ENCODE measurements around the gene PRRX2. TPM values are rescaled to one million over a fixed set of nuclear protein-coding genes. Genes with fewer than 3 reads are reported as not detected.

The PRRX2 gene
- total and polyA plus RNA-seq, 2 of the 4 experiments (the other 2 are of a cell fraction), result 12.7 to 35.5 TPM

DNA sequence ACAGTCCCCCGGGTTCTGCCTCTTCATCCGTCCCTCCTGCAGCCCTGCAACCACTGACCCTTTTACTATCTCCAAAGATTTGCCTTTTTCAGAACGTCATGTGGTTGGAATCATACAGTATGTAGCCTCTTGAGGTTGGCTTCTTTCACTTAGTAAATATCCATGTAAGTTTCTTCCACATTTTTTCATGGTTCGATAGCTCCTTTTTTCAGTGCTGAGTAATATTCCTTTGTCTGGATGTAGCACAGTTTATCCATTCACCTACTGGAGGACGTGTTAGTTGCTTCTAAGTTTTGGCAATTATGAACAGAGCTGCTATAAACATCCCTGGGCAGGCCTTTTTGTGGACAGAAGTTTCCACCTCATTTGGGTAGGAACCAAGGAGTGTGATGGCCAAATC lies 27.1 kb downstream of the PRRX2 start:
- Histone ChIP-seq H3K9ac (ENCODE audit: low read depth, low read length) (no peak overlapping the region), H2AFZ (replicated peaks; ENCODE audit: low read length, poor library complexity) (no peak overlapping the region), H3K27me3 (ENCODE audit: control insufficient read depth, insufficient read depth, low read length) (no peaks in the 10 kb centered on the region), H3K18ac (ENCODE audit: low read depth, low read length) (no peak overlapping the region), H2AK5ac (ENCODE audit: low read depth, low read length) (no peak overlapping the region), H2BK5ac (ENCODE audit: low read depth, low read length, poor library complexity, severe bottlenecking) (no peak overlapping the region), H4K5ac (ENCODE audit: low read depth, low read length) (no peak overlapping the region), H3K4me2 (ENCODE audit: low read depth, low read length) (no peak overlapping the region), H4K8ac (ENCODE audit: low read depth in 2 of 2, low read length in 2 of 2) (no peak overlapping the region), H2BK120ac (ENCODE audit: low read depth, low read length) (no peak overlapping the region), H3K4me3 (ENCODE audit: insufficient read depth, low read depth, low read length) (no peak overlapping the region), H3K56ac (ENCODE audit: extremely low read depth, insufficient read depth, low read length) (no peak overlapping the region), H4K20me1 (ENCODE audit: insufficient read depth, low read length) (peaks cover 18% of the 10 kb centered on the region), H3K9me3 (ENCODE audit: control insufficient read depth, insufficient read depth, low read length) (no peaks in the 10 kb centered on the region), H3K27ac (ENCODE audit: insufficient read depth, low read length) (no peak overlapping the region), H4K91ac (ENCODE audit: insufficient read depth, low read depth, low read length) (no peak overlapping the region), H3K4ac (ENCODE audit: low read depth, low read length) (no peak overlapping the region), H2AK9ac (replicated peaks; ENCODE audit: low read depth, low read length, poor library complexity) (no peak overlapping the region), H3K79me1 (ENCODE audit: low read depth in 1 of 2, low read length in 2 of 2) (peaks cover 23 to 78% of the 10 kb centered on the region in 2 experiments; a peak in 3 of 4 replicates), H3K4me1 (ENCODE audit: control insufficient read depth, insufficient read depth, low read length) (peaks cover 18% of the 10 kb centered on the region), H3K14ac (replicated peaks; ENCODE audit: low read depth, low read length) (no peak overlapping the region), H2BK20ac (ENCODE audit: low read depth, low read length) (no peak overlapping the region), H3K23ac (ENCODE audit: low read depth, low read length) (no peak overlapping the region), H2BK15ac (ENCODE audit: low read depth, low read length) (no peak overlapping the region), H3K9me1 (ENCODE audit: insufficient read depth, low read length) (peaks cover 27% of the 10 kb centered on the region), H3K36me3 (ENCODE audit: control insufficient read depth, insufficient read depth, low read length) (peaks cover 24% of the 10 kb centered on the region)
- ChIA-PET POLR2A (ENCODE audit: unreplicated experiment) (no interaction called here), CTCF (no interaction called here)
- dilution Hi-C loops (cut with HindIII; ENCODE audit: low sequenced_read_pairs, unreplicated experiment) (no loop called here), intact Hi-C loops (cut with micrococcal nuclease) (no loop called here), in situ Hi-C loops (cut with MboI; ENCODE audit: low sequenced_read_pairs) (no loop called here)
- no CpG with 5 or more reads among the region's 5 CpGs for WGBS, 2 experiments (ENCODE audit: extremely low coverage in 2 of 2, insufficient read length in 1 of 2)
- ATAC-seq (ENCODE audit: low read depth) (no peak), DNase-seq (no peak)
- BruUV-seq (replicated peaks), result no TSS peak
- TF ChIP-seq POLR2A (IDR thresholded peaks at IDR 0.05; ENCODE audit: low read depth, low read length) (no peak), MAZ (IDR thresholded peaks at IDR 0.05; ENCODE audit: borderline replicate concordance, low read depth, low read length) (no peak), RAD21 (IDR thresholded peaks at IDR 0.05; ENCODE audit: low read length) (no peak), ELK1 (IDR thresholded peaks at IDR 0.05; ENCODE audit: borderline replicate concordance, low read depth, low read length) (no peak), SMC3 (IDR thresholded peaks at IDR 0.05; ENCODE audit: low read depth, low read length) (no peak), CTCF (conservative IDR thresholded peaks at IDR 0.05; ENCODE audit: low read depth, low read length) (no peak), MXI1 (IDR thresholded peaks at IDR 0.05; ENCODE audit: borderline replicate concordance, low read depth, low read length) (no peak), BHLHE40 (IDR thresholded peaks at IDR 0.05; ENCODE audit: low read depth, low read length) (no peak), NFE2L2 (IDR thresholded peaks at IDR 0.05; ENCODE audit: low read depth, low read length) (no peak), CHD1 (IDR thresholded peaks at IDR 0.05; ENCODE audit: low read depth, low read length) (no peak), CEBPB (IDR thresholded peaks at IDR 0.05; ENCODE audit: low read depth, low read length) (no peak), FOS (IDR thresholded peaks at IDR 0.05; ENCODE audit: low read depth, low read length) (no peak), RCOR1 (IDR thresholded peaks at IDR 0.05; ENCODE audit: insufficient replicate concordance, low read length) (no peak), MAFK (IDR thresholded peaks at IDR 0.05; ENCODE audit: low read depth, low read length) (no peak), RFX5 (IDR thresholded peaks at IDR 0.05; ENCODE audit: low read depth, low read length) (no peak)
- TF ChIP-seq, protein P1, sequence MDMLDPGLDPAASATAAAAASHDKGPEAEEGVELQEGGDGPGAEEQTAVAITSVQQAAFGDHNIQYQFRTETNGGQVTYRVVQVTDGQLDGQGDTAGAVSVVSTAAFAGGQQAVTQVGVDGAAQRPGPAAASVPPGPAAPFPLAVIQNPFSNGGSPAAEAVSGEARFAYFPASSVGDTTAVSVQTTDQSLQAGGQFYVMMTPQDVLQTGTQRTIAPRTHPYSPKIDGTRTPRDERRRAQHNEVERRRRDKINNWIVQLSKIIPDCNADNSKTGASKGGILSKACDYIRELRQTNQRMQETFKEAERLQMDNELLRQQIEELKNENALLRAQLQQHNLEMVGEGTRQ (IDR thresholded peaks at IDR 0.05; ENCODE audit: low read depth, low read length), result no peak

Measured in IMR-90 (cell line).